HepG2 (cell line): ENCODE measurements around the gene FGFR3. TPM values are rescaled to one million over a fixed set of nuclear protein-coding genes. Genes with fewer than 3 reads are reported as not detected.

ENCODE experiments used
- AHR ChIP-seq: IDR thresholded peaks from 2 replicates; pipeline ENCODE4 v1.6.1; 2018; ENCODE audit warnings: missing genetic modification reagents, missing compliant biosample characterization
- E2F2 ChIP-seq: sonication (generic); formaldehyde crosslinking; IDR thresholded peaks from 2 replicates; pipeline ENCODE4 v1.4.0; 2020; ENCODE audit warnings: missing genetic modification reagents, borderline replicate concordance
- IRX3 ChIP-seq: sonication (generic); formaldehyde crosslinking; IDR thresholded peaks from 2 replicates; pipeline ENCODE4 v1.8.1; 2023; ENCODE audit warnings: mild to moderate bottlenecking, low read depth, missing genetic modification reagents, borderline replicate concordance
- MIER2 ChIP-seq: IDR thresholded peaks from 2 replicates; pipeline ENCODE4 v1.6.1; 2016; ENCODE audit warnings: missing biosample characterization, missing genetic modification reagents
- MXD4 ChIP-seq: IDR thresholded peaks from 2 replicates; pipeline ENCODE4 v1.6.1; 2016; ENCODE audit warnings: mild to moderate bottlenecking, missing biosample characterization, missing genetic modification reagents
- RXRA ChIP-seq: sonication (generic); formaldehyde crosslinking; IDR thresholded peaks from 2 replicates; pipeline ENCODE4 v1.5.1; 2020; ENCODE audit warnings: missing genetic modification reagents
- YEATS4 ChIP-seq: sonication (generic); formaldehyde crosslinking; IDR thresholded peaks from 2 replicates; pipeline ENCODE4 v1.4.0; 2020; ENCODE audit warnings: missing genetic modification reagents, borderline replicate concordance
- ZFP36L1 ChIP-seq: sonication (generic); formaldehyde crosslinking; IDR thresholded peaks from 2 replicates; pipeline ENCODE4 v1.8.0; 2022; ENCODE audit warnings: mild to moderate bottlenecking, missing genetic modification reagents, moderate library complexity
- ZMYM2 ChIP-seq: sonication (generic); formaldehyde crosslinking; IDR thresholded peaks from 2 replicates; pipeline ENCODE4 v1.8.0; 2022; ENCODE audit warnings: mild to moderate bottlenecking, missing genetic modification reagents
- ZNF343 ChIP-seq: sonication (generic); formaldehyde crosslinking; IDR thresholded peaks from 2 replicates; pipeline ENCODE4 v1.4.0; 2020; ENCODE audit warnings: mild to moderate bottlenecking, missing genetic modification reagents
- ZNF496 ChIP-seq: sonication (generic); formaldehyde crosslinking; IDR thresholded peaks from 2 replicates; pipeline ENCODE4 v1.8.1; 2023; ENCODE audit warnings: mild to moderate bottlenecking, moderate library complexity, missing genetic modification reagents; ENCODE audit not compliant: insufficient replicate concordance
- ZNF709 ChIP-seq: sonication (generic); formaldehyde crosslinking; IDR thresholded peaks from 2 replicates; pipeline ENCODE4 v1.5.0; 2020; ENCODE audit warnings: mild to moderate bottlenecking, missing genetic modification reagents
- ZNF776 ChIP-seq: sonication (generic); formaldehyde crosslinking; IDR thresholded peaks from 2 replicates; pipeline ENCODE4 v1.4.0; 2020; ENCODE audit warnings: mild to moderate bottlenecking, missing genetic modification reagents
- polyA plus RNA-seq, 8 experiments: library from polyadenylated mRNA; depleted of rRNA in 3 of 8; stranded (reverse) in 7 of 8; unstranded in 1 of 8; fragments of >200 nt; fragmentation: Illumina TruSeq in 4 of 8; extraction: Trizol in 4 of 8; gene quantifications; 2 replicates each; pipeline versions ENCODE4 v1.2.1 to v1.2.3, GENCODE V29; 2011 to 2016; ENCODE audit warnings: low read depth in 4 of 8, missing spikeins in 1 of 8, mixed read lengths in 1 of 8; ENCODE audit not compliant: insufficient read depth in 1 of 8
- total RNA-seq, 5 experiments: library from RNA; depleted of rRNA; stranded (reverse); fragments of >200 nt; fragmentation: Illumina TruSeq; extraction: Trizol; gene quantifications; 2 replicates each; pipeline ENCODE4 v1.2.3, GENCODE V29; 2016; ENCODE audit warnings: low read depth in 1 of 5
- TF ChIP-seq, protein P1 (sequence below): sonication (generic); formaldehyde crosslinking; IDR thresholded peaks from 2 replicates; pipeline ENCODE4 v1.4.0; 2020; ENCODE audit warnings: missing genetic modification reagents
- TF ChIP-seq, protein P2 (sequence below): IDR thresholded peaks from 2 replicates; pipeline ENCODE4 v1.6.1; 2012; ENCODE audit warnings: low read length, improper control_type of control experiment
- TF ChIP-seq, protein P3 (sequence below): sonication (generic); formaldehyde crosslinking; IDR thresholded peaks from 2 replicates; pipeline ENCODE4 v1.5.0; 2020; ENCODE audit warnings: mild to moderate bottlenecking, missing genetic modification reagents, moderate library complexity
- TF ChIP-seq, protein P4 (sequence below): sonication (generic); formaldehyde crosslinking; IDR thresholded peaks from 2 replicates; pipeline ENCODE4 v1.4.0; 2020; ENCODE audit warnings: missing genetic modification reagents, borderline replicate concordance

The FGFR3 gene
- total and polyA plus RNA-seq, 2 of the 13 experiments (the other 11 are each of a cell fraction or from before 2014, with no cell fraction given): 103 to 109 TPM

GRCh38 chr4:1779588-1780382 is 13.3 kb upstream of the FGFR3 start (continued):
- no peak for TF ChIP-seq E2F2
- TF ChIP-seq RXRA (CRISPR knock-in tag): peak; percentile 97
- peak; percentile 37; the same call in 1 of the 2 replicates for TF ChIP-seq AHR (CRISPR knock-in tag)
- TF ChIP-seq YEATS4 (CRISPR knock-in tag): peak; percentile 53; the same call in 1 of the 2 replicates
- TF ChIP-seq, protein P1, sequence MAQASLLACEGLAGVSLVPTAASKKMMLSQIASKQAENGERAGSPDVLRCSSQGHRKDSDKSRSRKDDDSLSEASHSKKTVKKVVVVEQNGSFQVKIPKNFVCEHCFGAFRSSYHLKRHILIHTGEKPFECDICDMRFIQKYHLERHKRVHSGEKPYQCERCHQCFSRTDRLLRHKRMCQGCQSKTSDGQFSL (CRISPR knock-in tag): peak; percentile 72; the same call in 1 of the 2 replicates
- TF ChIP-seq ZMYM2: no peak; the same call in 1 of the 2 replicates
- 0 out of 2 replicates have a peak, but pooled peaks have one; percentile 32 for TF ChIP-seq MXD4 (CRISPR knock-in tag)
- TF ChIP-seq ZNF343 (CRISPR knock-in tag): 0 out of 2 replicates have a peak, but pooled peaks have one; percentile 50
- TF ChIP-seq ZFP36L1 (CRISPR knock-in tag): 0 out of 2 replicates have a peak, but pooled peaks have one; percentile 66
- TF ChIP-seq MIER2: 0 out of 2 replicates have a peak, but pooled peaks have one; percentile 34
- TF ChIP-seq ZNF496 (CRISPR knock-in tag): no peak
- TF ChIP-seq, protein P2, sequence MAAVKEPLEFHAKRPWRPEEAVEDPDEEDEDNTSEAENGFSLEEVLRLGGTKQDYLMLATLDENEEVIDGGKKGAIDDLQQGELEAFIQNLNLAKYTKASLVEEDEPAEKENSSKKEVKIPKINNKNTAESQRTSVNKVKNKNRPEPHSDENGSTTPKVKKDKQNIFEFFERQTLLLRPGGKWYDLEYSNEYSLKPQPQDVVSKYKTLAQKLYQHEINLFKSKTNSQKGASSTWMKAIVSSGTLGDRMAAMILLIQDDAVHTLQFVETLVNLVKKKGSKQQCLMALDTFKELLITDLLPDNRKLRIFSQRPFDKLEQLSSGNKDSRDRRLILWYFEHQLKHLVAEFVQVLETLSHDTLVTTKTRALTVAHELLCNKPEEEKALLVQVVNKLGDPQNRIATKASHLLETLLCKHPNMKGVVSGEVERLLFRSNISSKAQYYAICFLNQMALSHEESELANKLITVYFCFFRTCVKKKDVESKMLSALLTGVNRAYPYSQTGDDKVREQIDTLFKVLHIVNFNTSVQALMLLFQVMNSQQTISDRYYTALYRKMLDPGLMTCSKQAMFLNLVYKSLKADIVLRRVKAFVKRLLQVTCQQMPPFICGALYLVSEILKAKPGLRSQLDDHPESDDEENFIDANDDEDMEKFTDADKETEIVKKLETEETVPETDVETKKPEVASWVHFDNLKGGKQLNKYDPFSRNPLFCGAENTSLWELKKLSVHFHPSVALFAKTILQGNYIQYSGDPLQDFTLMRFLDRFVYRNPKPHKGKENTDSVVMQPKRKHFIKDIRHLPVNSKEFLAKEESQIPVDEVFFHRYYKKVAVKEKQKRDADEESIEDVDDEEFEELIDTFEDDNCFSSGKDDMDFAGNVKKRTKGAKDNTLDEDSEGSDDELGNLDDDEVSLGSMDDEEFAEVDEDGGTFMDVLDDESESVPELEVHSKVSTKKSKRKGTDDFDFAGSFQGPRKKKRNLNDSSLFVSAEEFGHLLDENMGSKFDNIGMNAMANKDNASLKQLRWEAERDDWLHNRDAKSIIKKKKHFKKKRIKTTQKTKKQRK: no peak
- peak; percentile 43; the same call in 1 of the 2 replicates for TF ChIP-seq ZNF709
- no peak for TF ChIP-seq ZNF776 (CRISPR knock-in tag)
- TF ChIP-seq, protein P3, sequence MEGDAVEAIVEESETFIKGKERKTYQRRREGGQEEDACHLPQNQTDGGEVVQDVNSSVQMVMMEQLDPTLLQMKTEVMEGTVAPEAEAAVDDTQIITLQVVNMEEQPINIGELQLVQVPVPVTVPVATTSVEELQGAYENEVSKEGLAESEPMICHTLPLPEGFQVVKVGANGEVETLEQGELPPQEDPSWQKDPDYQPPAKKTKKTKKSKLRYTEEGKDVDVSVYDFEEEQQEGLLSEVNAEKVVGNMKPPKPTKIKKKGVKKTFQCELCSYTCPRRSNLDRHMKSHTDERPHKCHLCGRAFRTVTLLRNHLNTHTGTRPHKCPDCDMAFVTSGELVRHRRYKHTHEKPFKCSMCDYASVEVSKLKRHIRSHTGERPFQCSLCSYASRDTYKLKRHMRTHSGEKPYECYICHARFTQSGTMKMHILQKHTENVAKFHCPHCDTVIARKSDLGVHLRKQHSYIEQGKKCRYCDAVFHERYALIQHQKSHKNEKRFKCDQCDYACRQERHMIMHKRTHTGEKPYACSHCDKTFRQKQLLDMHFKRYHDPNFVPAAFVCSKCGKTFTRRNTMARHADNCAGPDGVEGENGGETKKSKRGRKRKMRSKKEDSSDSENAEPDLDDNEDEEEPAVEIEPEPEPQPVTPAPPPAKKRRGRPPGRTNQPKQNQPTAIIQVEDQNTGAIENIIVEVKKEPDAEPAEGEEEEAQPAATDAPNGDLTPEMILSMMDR (CRISPR knock-in tag): peak; percentile 82
- 0 out of 2 replicates have a peak, but pooled peaks have one; percentile 67 for TF ChIP-seq IRX3 (CRISPR knock-in tag)
- TF ChIP-seq, protein P4, sequence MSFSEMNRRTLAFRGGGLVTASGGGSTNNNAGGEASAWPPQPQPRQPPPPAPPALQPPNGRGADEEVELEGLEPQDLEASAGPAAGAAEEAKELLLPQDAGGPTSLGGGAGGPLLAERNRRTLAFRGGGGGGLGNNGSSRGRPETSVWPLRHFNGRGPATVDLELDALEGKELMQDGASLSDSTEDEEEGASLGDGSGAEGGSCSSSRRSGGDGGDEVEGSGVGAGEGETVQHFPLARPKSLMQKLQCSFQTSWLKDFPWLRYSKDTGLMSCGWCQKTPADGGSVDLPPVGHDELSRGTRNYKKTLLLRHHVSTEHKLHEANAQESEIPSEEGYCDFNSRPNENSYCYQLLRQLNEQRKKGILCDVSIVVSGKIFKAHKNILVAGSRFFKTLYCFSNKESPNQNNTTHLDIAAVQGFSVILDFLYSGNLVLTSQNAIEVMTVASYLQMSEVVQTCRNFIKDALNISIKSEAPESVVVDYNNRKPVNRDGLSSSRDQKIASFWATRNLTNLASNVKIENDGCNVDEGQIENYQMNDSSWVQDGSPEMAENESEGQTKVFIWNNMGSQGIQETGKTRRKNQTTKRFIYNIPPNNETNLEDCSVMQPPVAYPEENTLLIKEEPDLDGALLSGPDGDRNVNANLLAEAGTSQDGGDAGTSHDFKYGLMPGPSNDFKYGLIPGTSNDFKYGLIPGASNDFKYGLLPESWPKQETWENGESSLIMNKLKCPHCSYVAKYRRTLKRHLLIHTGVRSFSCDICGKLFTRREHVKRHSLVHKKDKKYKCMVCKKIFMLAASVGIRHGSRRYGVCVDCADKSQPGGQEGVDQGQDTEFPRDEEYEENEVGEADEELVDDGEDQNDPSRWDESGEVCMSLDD (CRISPR knock-in tag): peak; percentile 99
